ENCODE measurements around the gene RAB11B. TPM values are rescaled to one million over a fixed set of nuclear protein-coding genes. Genes with fewer than 3 reads are reported as not detected.

Gene RAB11B
- total and polyA plus RNA-seq, 9 of the 15 experiments (the other 6 are each of a cell fraction or from before 2014, with no cell fraction given), result 0.74 to 71.0 (median 13.8) TPM

- TF ChIP-seq ZNF239 (CRISPR knock-in tag; IDR thresholded peaks at IDR 0.05) (no peak), SMAD3 (CRISPR knock-in tag; conservative IDR thresholded peaks at IDR 0.05) (no peak), NFE2L1 (tag; IDR thresholded peaks at IDR 0.05; ENCODE audit: borderline replicate concordance, low read depth) (no peak), MAX (CRISPR knock-in tag; IDR thresholded peaks at IDR 0.05) (no peak), DLX4 (CRISPR knock-in tag; IDR thresholded peaks at IDR 0.05) (no peak), E2F4 (CRISPR knock-in tag; IDR thresholded peaks at IDR 0.05; ENCODE audit: low read depth) (no peak), SNIP1 (IDR thresholded peaks at IDR 0.05; ENCODE audit: low read depth) (no peak), DACH1 (IDR thresholded peaks at IDR 0.05; ENCODE audit: partially characterized antibody) (no peak), E2F6 (IDR thresholded peaks at IDR 0.05; ENCODE audit: borderline replicate concordance in 1 of 2, extremely low read depth in 1 of 2, insufficient read depth in 1 of 2, insufficient read length in 1 of 2, low read depth in 1 of 2, low read length in 1 of 2, poor library complexity in 1 of 2, severe bottlenecking in 1 of 2) (peak; percentile 59 to 72), NR4A1 (CRISPR knock-in tag; IDR thresholded peaks at IDR 0.05) (no peak), NR4A1 (tag; IDR thresholded peaks at IDR 0.05) (no peak), ARID1B (IDR thresholded peaks at IDR 0.05) (peak; percentile 83), POLR2AphosphoS5 (IDR thresholded peaks at IDR 0.05; ENCODE audit: control insufficient read depth, insufficient read depth, low read depth, low read length) (0 out of 2 replicates have a peak, but pooled peaks have one; percentile 31), ZC3H8 (IDR thresholded peaks at IDR 0.05) (no peak), NFYB (IDR thresholded peaks at IDR 0.05; ENCODE audit: extremely low read depth, insufficient read length) (no peak), SIRT6 (IDR thresholded peaks at IDR 0.05; ENCODE audit: low read depth, low read length) (no peak), HDAC1 (IDR thresholded peaks at IDR 0.05) (peak in 1 of 2 experiments; percentile 65; a peak in 2 of 4 replicates), SIN3A (IDR thresholded peaks at IDR 0.05; ENCODE audit: borderline replicate concordance in 2 of 2, control insufficient read depth in 1 of 2, low read depth in 2 of 2, low read length in 2 of 2) (peak in 1 of 2 experiments; percentile 44; a peak in 1 of 4 replicates), TBP (optimal IDR thresholded peaks at IDR 0.05; ENCODE audit: low read depth, low read length) (no peak), ESRRB (CRISPR knock-in tag; IDR thresholded peaks at IDR 0.05; ENCODE audit: borderline replicate concordance) (no peak), ZNF696 (CRISPR knock-in tag; conservative IDR thresholded peaks at IDR 0.05) (no peak), KDM1A (IDR thresholded peaks at IDR 0.05) (peak; percentile 66 to 80), KAT2B (IDR thresholded peaks at IDR 0.05; ENCODE audit: low read depth, low read length) (no peak), ARNT (IDR thresholded peaks at IDR 0.05) (peak; percentile 58 to 77; a peak in 3 of 4 replicates), MTA1 (IDR thresholded peaks at IDR 0.05; ENCODE audit: borderline replicate concordance) (no peak)
These were observed 19.0 kb upstream of the RAB11B start (continued) for GRCh38 chr19:8371011-8371804.

All from K562 (cell line).